Body of pancreas (tissue), 4 donors: ENCODE results near the gene FBN2. TPM values are rescaled to one million over a fixed set of nuclear protein-coding genes. Genes with fewer than 3 reads are reported as not detected.

ENCODE experiments used
- ATAC-seq: fragments of 150-250 bp; one replicate; pipeline ENCODE4 v1.9.1; 2016
- DNase-seq, 4 donors: peaks; one replicate each; pipeline ENCODE4 v3.0.0-alpha.2; 2019
- H3K27ac ChIP-seq, 4 donors: fragments of 200-600 bp; sonication (generic); 1 replicate in 3 of 4; 2 replicates in 1 of 4; pipeline versions ENCODE4 v1.5.1 to v1.6.1; 2016 to 2019; ENCODE audit warnings: mild to moderate bottlenecking in 1 of 4, mixed read lengths in 1 of 4, moderate library complexity in 1 of 4
- H3K27me3 ChIP-seq, 2 donors: fragments of 200-600 bp; sonication (generic); one replicate each; pipeline ENCODE4 v1.6.0; 2016; ENCODE audit warnings: mild to moderate bottlenecking in 1 of 2
- H3K36me3 ChIP-seq, 2 donors: fragments of 200-600 bp; sonication (generic); replicated peaks in 1 of 2; 2 replicates each; pipeline ENCODE4 v1.5.1; 2016; ENCODE audit warnings: low read depth in 2 of 2; ENCODE audit not compliant: insufficient read depth in 1 of 2
- H3K4me1 ChIP-seq: fragments of 200-600 bp; sonication (generic); one replicate; pipeline ENCODE4 v1.6.0; 2016
- H3K4me3 ChIP-seq, 2 donors: fragments of 200-600 bp; sonication (generic); 1 replicate in 1 of 2; 2 replicates in 1 of 2; pipeline ENCODE4 v1.5.1; 2016 to 2019
- H3K9me3 ChIP-seq, 3 donors: fragments of 200-600 bp; sonication (generic); 1 replicate in 2 of 3; 2 replicates in 1 of 3; pipeline ENCODE4 v1.5.1; 2016
- CTCF ChIP-seq, 7 experiments: fragments of 450-650 bp in 4 of 7; fragments of 200-600 bp in 3 of 7; sonication (generic) in 3 of 7; IDR thresholded peaks; one replicate each; pipeline ENCODE4 v1.5.1; 2016 to 2019; ENCODE audit warnings: antibody characterized with exemption in 7 of 7
- POLR2A ChIP-seq, 3 donors: fragments of 450-650 bp; IDR thresholded peaks; one replicate each; pipeline ENCODE4 v1.6.1; 2016; ENCODE audit warnings: antibody characterized with exemption in 3 of 3, mild to moderate bottlenecking in 2 of 3
- WGBS, 2 donors: methylation state at CpG; one replicate each; pipeline ENCODE4 v1.1.5; 2017; 5-methylcytosine and 5-hydroxymethylcytosine counted together
- intact Hi-C: fragments of 100-400 bp; cut with DNase I; formaldehyde crosslinking; loops from one replicate; pipeline ENCODE4 v1.15.1; 2023
- total RNA-seq, 2 donors: library from RNA; depleted of rRNA; stranded (reverse); fragments of >200 nt; gene quantifications; one replicate each; pipeline ENCODE4 v1.1.0, GENCODE V29; 2016

The FBN2 gene
- total RNA-seq, 2 donors from 2014 or later, result 0.26 TPM; not detected in 1

GRCh38 chr5:128522336-128522735 lies 15.7 kb downstream of the FBN2 start:
- Histone ChIP-seq H3K27ac (no peak overlapping the region), H3K4me3 (no peak overlapping the region), H3K27me3 (no peaks in the 10 kb centered on the region), H3K36me3 (no peaks in the 10 kb centered on the region), H3K4me1 (no peaks in the 10 kb centered on the region), H3K9me3 (no peaks in the 10 kb centered on the region)
- 44 to 45% methylated on average over 5 of the region's 5 CpGs for WGBS, 2 donors
- TF ChIP-seq CTCF (IDR thresholded peaks at IDR 0.05) (no peak), POLR2A (IDR thresholded peaks at IDR 0.05) (no peak)
- no peak for DNase-seq
- ATAC-seq, result no peak
- intact Hi-C loops, result no loop called here

DNA sequence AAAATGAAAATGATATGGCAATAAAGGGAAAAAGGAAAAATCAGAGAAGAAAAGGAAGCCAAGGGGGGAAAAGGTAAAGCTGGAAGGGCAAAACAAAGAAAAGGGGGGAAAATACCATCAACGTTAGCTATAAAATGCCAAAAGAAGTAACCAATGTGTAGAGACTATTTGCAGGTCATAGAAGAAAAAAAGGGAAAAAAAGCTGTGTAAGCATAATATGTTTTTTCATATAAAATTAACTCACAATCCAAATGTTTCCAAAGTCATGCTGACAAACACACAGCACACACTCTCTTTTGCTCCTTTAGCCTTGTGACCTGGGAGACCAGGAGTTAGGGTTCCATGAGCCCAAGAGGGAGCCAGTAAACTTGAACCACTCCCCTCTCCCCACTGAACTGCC lies 18.2 kb downstream of the FBN2 start:
- intact Hi-C loops, result no loop called here
- Histone ChIP-seq H3K9me3 (no peaks in the 10 kb centered on the region), H3K27ac (no peak overlapping the region), H3K36me3 (no peaks in the 10 kb centered on the region), H3K4me1 (no peaks in the 10 kb centered on the region), H3K27me3 (no peaks in the 10 kb centered on the region), H3K4me3 (no peak overlapping the region)
- DNase-seq (no peak), ATAC-seq (no peak)
- 52 to 58% methylated on average over 1 of the region's 1 CpG for WGBS, 2 donors
- TF ChIP-seq CTCF (IDR thresholded peaks at IDR 0.05) (no peak), POLR2A (IDR thresholded peaks at IDR 0.05) (no peak)

GRCh38 chr5:128516978-128517377 lies 21.1 kb downstream of the FBN2 start:
- 50 to 76% methylated on average over 1 of the region's 1 CpG for WGBS, 2 donors

DNA sequence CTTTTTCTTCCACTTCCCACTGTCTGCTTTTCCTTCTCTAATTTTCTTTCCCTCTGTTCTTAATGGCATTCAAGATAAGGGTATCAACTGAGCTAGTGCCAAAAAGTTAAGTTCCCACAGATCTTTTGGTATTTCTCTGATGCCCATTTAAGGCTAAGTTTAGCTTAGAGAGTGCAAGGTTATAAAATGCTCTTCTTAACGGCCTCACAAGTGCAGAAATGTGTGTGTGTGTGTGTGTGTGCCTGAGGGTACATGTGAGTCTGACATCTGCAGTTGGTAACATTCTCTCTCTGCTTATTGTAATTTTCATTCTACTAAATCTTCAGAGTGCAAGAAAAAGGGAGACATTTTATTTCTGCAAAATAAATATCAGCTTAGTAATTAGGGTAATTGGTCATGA lies 24.2 kb downstream of the FBN2 start:
- intact Hi-C loops, result no loop called here
- 4% methylated on average over 1 of the region's 1 CpG for WGBS, 2 donors

More at GRCh38 chr5:128516978-128517377, 21.1 kb downstream of the FBN2 start:
- intact Hi-C loops, result no loop called here
- Histone ChIP-seq H3K4me3 (no peak overlapping the region), H3K4me1 (no peaks in the 10 kb centered on the region), H3K27me3 (no peaks in the 10 kb centered on the region), H3K27ac (no peak overlapping the region), H3K36me3 (no peaks in the 10 kb centered on the region), H3K9me3 (no peaks in the 10 kb centered on the region)
- DNase-seq, result no peak
- TF ChIP-seq POLR2A (IDR thresholded peaks at IDR 0.05), result no peak
- no peak for TF ChIP-seq CTCF (IDR thresholded peaks at IDR 0.05)
- no peak for ATAC-seq

More for the DNA sequence above, 24.2 kb downstream of the FBN2 start:
- H3K27ac ChIP-seq, result no peak overlapping the region
- TF ChIP-seq POLR2A (IDR thresholded peaks at IDR 0.05) (no peak), CTCF (IDR thresholded peaks at IDR 0.05) (no peak)
- ATAC-seq (no peak), DNase-seq (no peak)
- no peak overlapping the region for H3K4me3 ChIP-seq
- no peaks in the 10 kb centered on the region for H3K9me3 ChIP-seq
- no peaks in the 10 kb centered on the region for H3K4me1 ChIP-seq
- no peaks in the 10 kb centered on the region for H3K36me3 ChIP-seq
- H3K27me3 ChIP-seq, result no peaks in the 10 kb centered on the region
